ENCODE measurements around the gene ENTPD5. TPM values are rescaled to one million over a fixed set of nuclear protein-coding genes. Genes with fewer than 3 reads are reported as not detected.

The ENTPD5 gene
- total RNA-seq: 10.8 and 17.3 TPM in 2 replicates

GRCh38 chr14:74018586-74019407, at the start of gene ENTPD5, which contains the start of gene BBOF1:
Gene ENTPD5 (minus strand): TSS chr14:74019288. CDS start chr14:73988102, 31,186 bp downstream.
Gene BBOF1 (plus strand): TSS chr14:74019349. CDS start chr14:74019479, 130 bp downstream.

GRCh38 chr14:73949752-73950734, 69.0 kb downstream of the ENTPD5 start, which contains the start of the genes COQ6 and FAM161B:
Gene COQ6 (plus strand): TSS chr14:73950302. CDS start chr14:73950333, 31 bp downstream.
Gene FAM161B (minus strand): TSS chr14:73950094. CDS start chr14:73950026, 68 bp downstream.

Other genes starting within 250 kb of the ENTPD5 start
- 4.1 and 7.9 TPM in 2 replicates for gene PTGR2, start 167.5 kb downstream of the ENTPD5 start, total RNA-seq
- gene ZNF410, start 132.4 kb downstream of the ENTPD5 start, total RNA-seq: 97.1 and 99.1 TPM in 2 replicates
- gene FAM161B, start 69.2 kb downstream of the ENTPD5 start, total RNA-seq: 0.96 and 1.9 TPM in 2 replicates
- gene COQ6, start 69.0 kb downstream of the ENTPD5 start, total RNA-seq: 9.4 and 20.5 TPM in 2 replicates
- 0.72 and 1.3 TPM in 2 replicates for gene BBOF1, start 61 bp upstream of the ENTPD5 start, total RNA-seq
- 12.8 and 23.4 TPM in 2 replicates for gene ALDH6A1, start 65.2 kb upstream of the ENTPD5 start, total RNA-seq
- gene LIN52, start 65.7 kb upstream of the ENTPD5 start, total RNA-seq: 1.7 and 7.0 TPM in 2 replicates
- under 0.01 TPM in 1 of 2 replicates, not detected in the other for gene VSX2, start 220.2 kb upstream of the ENTPD5 start, total RNA-seq

Measured in tracheal epithelial cell (primary cell).